ENCODE results near the gene GRN. TPM values are rescaled to one million over a fixed set of nuclear protein-coding genes. Genes with fewer than 3 reads are reported as not detected.
A peak's percentile ranks its signal among the peaks of the same experiment; 100 is the strongest.

GRN gene
- total and polyA plus RNA-seq, 2 of the 13 experiments (the other 11 are each of a cell fraction or from before 2014, with no cell fraction given): 86.6 to 143 TPM

DNA sequence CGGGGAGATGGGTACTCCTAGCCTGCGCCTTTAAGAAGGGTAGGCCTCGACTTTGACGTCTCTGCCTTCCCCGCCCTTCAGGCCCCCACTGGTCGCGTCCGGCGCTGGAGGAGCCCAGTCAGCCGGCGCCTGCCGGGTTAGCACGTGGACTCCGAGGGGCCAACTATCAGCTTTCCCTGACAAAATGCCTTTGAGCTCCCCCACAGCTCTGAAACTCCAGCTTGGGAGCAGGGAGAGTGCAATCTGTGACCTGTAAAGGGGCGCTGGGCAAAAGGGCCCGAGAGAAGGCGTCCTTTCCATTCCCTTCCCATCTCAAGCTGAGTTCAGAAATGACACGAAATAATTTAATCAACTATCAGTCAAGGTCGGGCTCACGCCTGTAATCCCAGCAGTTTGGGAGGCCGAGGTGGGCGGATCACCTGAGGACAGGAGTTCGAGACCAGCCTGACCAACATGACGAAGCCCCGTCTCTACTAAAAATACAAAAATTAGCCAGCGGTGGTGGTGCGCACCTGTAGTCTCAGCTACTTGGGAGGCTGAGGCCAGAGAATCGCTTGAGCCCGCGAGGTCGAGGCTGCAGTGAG is 18.1 kb upstream of the GRN start (continued):
- no peak for TF ChIP-seq ZSCAN12 (CRISPR knock-in tag; IDR thresholded peaks at IDR 0.05)
- no peak for TF ChIP-seq RBFOX2 (IDR thresholded peaks at IDR 0.05; ENCODE audit: low read depth, low read length)
- TF ChIP-seq, protein P1, sequence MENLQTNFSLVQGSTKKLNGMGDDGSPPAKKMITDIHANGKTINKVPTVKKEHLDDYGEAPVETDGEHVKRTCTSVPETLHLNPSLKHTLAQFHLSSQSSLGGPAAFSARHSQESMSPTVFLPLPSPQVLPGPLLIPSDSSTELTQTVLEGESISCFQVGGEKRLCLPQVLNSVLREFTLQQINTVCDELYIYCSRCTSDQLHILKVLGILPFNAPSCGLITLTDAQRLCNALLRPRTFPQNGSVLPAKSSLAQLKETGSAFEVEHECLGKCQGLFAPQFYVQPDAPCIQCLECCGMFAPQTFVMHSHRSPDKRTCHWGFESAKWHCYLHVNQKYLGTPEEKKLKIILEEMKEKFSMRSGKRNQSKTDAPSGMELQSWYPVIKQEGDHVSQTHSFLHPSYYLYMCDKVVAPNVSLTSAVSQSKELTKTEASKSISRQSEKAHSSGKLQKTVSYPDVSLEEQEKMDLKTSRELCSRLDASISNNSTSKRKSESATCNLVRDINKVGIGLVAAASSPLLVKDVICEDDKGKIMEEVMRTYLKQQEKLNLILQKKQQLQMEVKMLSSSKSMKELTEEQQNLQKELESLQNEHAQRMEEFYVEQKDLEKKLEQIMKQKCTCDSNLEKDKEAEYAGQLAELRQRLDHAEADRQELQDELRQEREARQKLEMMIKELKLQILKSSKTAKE (CRISPR knock-in tag; IDR thresholded peaks at IDR 0.05; ENCODE audit: borderline replicate concordance): no peak
- no peak for TF ChIP-seq ZNF790 (CRISPR knock-in tag; IDR thresholded peaks at IDR 0.05; ENCODE audit: borderline replicate concordance)
- peak; percentile 64; the same call in 1 of the 2 replicates for TF ChIP-seq SP4 (CRISPR knock-in tag; IDR thresholded peaks at IDR 0.05)
- TF ChIP-seq, protein P2, sequence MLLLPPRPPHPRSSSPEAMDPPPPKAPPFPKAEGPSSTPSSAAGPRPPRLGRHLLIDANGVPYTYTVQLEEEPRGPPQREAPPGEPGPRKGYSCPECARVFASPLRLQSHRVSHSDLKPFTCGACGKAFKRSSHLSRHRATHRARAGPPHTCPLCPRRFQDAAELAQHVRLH (CRISPR knock-in tag; IDR thresholded peaks at IDR 0.05; ENCODE audit: borderline replicate concordance, low read depth): peak; percentile 89
- TF ChIP-seq NR2C2 (CRISPR knock-in tag; IDR thresholded peaks at IDR 0.05; ENCODE audit: borderline replicate concordance): 0 out of 2 replicates have a peak, but pooled peaks have one; percentile 33
- TF ChIP-seq, protein P3, sequence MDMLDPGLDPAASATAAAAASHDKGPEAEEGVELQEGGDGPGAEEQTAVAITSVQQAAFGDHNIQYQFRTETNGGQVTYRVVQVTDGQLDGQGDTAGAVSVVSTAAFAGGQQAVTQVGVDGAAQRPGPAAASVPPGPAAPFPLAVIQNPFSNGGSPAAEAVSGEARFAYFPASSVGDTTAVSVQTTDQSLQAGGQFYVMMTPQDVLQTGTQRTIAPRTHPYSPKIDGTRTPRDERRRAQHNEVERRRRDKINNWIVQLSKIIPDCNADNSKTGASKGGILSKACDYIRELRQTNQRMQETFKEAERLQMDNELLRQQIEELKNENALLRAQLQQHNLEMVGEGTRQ (IDR thresholded peaks at IDR 0.05; ENCODE audit: low read depth, low read length): peak; percentile 52
- TF ChIP-seq, protein P3 (CRISPR knock-in tag; IDR thresholded peaks at IDR 0.05; ENCODE audit: borderline replicate concordance): peak; percentile 72; the same call in 1 of the 2 replicates
- TF ChIP-seq, protein P4, sequence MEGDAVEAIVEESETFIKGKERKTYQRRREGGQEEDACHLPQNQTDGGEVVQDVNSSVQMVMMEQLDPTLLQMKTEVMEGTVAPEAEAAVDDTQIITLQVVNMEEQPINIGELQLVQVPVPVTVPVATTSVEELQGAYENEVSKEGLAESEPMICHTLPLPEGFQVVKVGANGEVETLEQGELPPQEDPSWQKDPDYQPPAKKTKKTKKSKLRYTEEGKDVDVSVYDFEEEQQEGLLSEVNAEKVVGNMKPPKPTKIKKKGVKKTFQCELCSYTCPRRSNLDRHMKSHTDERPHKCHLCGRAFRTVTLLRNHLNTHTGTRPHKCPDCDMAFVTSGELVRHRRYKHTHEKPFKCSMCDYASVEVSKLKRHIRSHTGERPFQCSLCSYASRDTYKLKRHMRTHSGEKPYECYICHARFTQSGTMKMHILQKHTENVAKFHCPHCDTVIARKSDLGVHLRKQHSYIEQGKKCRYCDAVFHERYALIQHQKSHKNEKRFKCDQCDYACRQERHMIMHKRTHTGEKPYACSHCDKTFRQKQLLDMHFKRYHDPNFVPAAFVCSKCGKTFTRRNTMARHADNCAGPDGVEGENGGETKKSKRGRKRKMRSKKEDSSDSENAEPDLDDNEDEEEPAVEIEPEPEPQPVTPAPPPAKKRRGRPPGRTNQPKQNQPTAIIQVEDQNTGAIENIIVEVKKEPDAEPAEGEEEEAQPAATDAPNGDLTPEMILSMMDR (CRISPR knock-in tag; IDR thresholded peaks at IDR 0.05): no peak
- TF ChIP-seq, protein P5, sequence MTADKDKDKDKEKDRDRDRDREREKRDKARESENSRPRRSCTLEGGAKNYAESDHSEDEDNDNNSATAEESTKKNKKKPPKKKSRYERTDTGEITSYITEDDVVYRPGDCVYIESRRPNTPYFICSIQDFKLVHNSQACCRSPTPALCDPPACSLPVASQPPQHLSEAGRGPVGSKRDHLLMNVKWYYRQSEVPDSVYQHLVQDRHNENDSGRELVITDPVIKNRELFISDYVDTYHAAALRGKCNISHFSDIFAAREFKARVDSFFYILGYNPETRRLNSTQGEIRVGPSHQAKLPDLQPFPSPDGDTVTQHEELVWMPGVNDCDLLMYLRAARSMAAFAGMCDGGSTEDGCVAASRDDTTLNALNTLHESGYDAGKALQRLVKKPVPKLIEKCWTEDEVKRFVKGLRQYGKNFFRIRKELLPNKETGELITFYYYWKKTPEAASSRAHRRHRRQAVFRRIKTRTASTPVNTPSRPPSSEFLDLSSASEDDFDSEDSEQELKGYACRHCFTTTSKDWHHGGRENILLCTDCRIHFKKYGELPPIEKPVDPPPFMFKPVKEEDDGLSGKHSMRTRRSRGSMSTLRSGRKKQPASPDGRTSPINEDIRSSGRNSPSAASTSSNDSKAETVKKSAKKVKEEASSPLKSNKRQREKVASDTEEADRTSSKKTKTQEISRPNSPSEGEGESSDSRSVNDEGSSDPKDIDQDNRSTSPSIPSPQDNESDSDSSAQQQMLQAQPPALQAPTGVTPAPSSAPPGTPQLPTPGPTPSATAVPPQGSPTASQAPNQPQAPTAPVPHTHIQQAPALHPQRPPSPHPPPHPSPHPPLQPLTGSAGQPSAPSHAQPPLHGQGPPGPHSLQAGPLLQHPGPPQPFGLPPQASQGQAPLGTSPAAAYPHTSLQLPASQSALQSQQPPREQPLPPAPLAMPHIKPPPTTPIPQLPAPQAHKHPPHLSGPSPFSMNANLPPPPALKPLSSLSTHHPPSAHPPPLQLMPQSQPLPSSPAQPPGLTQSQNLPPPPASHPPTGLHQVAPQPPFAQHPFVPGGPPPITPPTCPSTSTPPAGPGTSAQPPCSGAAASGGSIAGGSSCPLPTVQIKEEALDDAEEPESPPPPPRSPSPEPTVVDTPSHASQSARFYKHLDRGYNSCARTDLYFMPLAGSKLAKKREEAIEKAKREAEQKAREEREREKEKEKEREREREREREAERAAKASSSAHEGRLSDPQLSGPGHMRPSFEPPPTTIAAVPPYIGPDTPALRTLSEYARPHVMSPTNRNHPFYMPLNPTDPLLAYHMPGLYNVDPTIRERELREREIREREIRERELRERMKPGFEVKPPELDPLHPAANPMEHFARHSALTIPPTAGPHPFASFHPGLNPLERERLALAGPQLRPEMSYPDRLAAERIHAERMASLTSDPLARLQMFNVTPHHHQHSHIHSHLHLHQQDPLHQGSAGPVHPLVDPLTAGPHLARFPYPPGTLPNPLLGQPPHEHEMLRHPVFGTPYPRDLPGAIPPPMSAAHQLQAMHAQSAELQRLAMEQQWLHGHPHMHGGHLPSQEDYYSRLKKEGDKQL (CRISPR knock-in tag; IDR thresholded peaks at IDR 0.05; ENCODE audit: low read depth): no peak
- no peak for TF ChIP-seq ZBTB42 (CRISPR knock-in tag; IDR thresholded peaks at IDR 0.05)
- TF ChIP-seq, protein P6, sequence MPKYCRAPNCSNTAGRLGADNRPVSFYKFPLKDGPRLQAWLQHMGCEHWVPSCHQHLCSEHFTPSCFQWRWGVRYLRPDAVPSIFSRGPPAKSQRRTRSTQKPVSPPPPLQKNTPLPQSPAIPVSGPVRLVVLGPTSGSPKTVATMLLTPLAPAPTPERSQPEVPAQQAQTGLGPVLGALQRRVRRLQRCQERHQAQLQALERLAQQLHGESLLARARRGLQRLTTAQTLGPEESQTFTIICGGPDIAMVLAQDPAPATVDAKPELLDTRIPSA (CRISPR knock-in tag; IDR thresholded peaks at IDR 0.05; ENCODE audit: borderline replicate concordance): no peak
